HepG2 (cell line): ENCODE results near the gene S100A5. TPM values are rescaled to one million over a fixed set of nuclear protein-coding genes. Genes with fewer than 3 reads are reported as not detected.

Source experiments
- BORCS8-MEF2B ChIP-seq: sonication (generic); formaldehyde crosslinking; IDR thresholded peaks from 2 replicates; pipeline ENCODE4 v1.8.0; 2022; ENCODE audit warnings: mild to moderate bottlenecking, missing genetic modification reagents
- BRF2 ChIP-seq: sonication (generic); formaldehyde crosslinking; IDR thresholded peaks from 2 replicates; pipeline ENCODE4 v1.8.1; 2022; ENCODE audit warnings: mild to moderate bottlenecking, missing genetic modification reagents
- FOXP4 ChIP-seq: sonication (generic); formaldehyde crosslinking; IDR thresholded peaks from 2 replicates; pipeline ENCODE4 v1.4.0; 2020; ENCODE audit warnings: missing genetic modification reagents
- HOXA3 ChIP-seq: sonication (generic); formaldehyde crosslinking; IDR thresholded peaks from 2 replicates; pipeline ENCODE4 v1.5.0; 2020; ENCODE audit warnings: missing genetic modification reagents
- JUND ChIP-seq: sonication (generic); formaldehyde crosslinking; IDR thresholded peaks from 2 replicates; pipeline ENCODE4 v1.8.0; 2022; ENCODE audit warnings: mild to moderate bottlenecking, missing genetic modification reagents
- MZF1 ChIP-seq: sonication (generic); formaldehyde crosslinking; IDR thresholded peaks from 2 replicates; pipeline ENCODE4 v1.8.1; 2023; ENCODE audit warnings: mild to moderate bottlenecking, missing genetic modification reagents, borderline replicate concordance
- NR2F6 ChIP-seq, 2 experiments: IDR thresholded peaks; 2 replicates each; pipeline ENCODE4 v1.6.1; 2016; ENCODE audit warnings: antibody characterized with exemption in 1 of 2, mild to moderate bottlenecking in 1 of 2
- ZFP91 ChIP-seq: sonication (generic); formaldehyde crosslinking; IDR thresholded peaks from 2 replicates; pipeline ENCODE4 v1.9.0; 2022; ENCODE audit warnings: missing genetic modification reagents, mild to moderate bottlenecking, borderline replicate concordance
- ZHX2 ChIP-seq, 2 experiments: sonication (generic) in 1 of 2; formaldehyde crosslinking in 1 of 2; IDR thresholded peaks; 2 replicates each; pipeline versions ENCODE4 v1.6.1 to v1.9.0; 2014 to 2022; ENCODE audit warnings: antibody characterized with exemption in 1 of 2, borderline replicate concordance in 1 of 2, inconsistent platforms in 1 of 2, low read depth in 1 of 2, missing genetic modification reagents in 1 of 2
- ZNF343 ChIP-seq: sonication (generic); formaldehyde crosslinking; IDR thresholded peaks from 2 replicates; pipeline ENCODE4 v1.4.0; 2020; ENCODE audit warnings: mild to moderate bottlenecking, missing genetic modification reagents
- ZNF574 ChIP-seq: sonication (generic); formaldehyde crosslinking; IDR thresholded peaks from 2 replicates; pipeline ENCODE4 v1.4.0; 2020; ENCODE audit warnings: missing genetic modification reagents
- polyA plus RNA-seq, 8 experiments: library from polyadenylated mRNA; depleted of rRNA in 3 of 8; stranded (reverse) in 7 of 8; unstranded in 1 of 8; fragments of >200 nt; fragmentation: Illumina TruSeq in 4 of 8; extraction: Trizol in 4 of 8; gene quantifications; 2 replicates each; pipeline versions ENCODE4 v1.2.1 to v1.2.3, GENCODE V29; 2011 to 2016; ENCODE audit warnings: low read depth in 4 of 8, missing spikeins in 1 of 8, mixed read lengths in 1 of 8; ENCODE audit not compliant: insufficient read depth in 1 of 8
- total RNA-seq, 5 experiments: library from RNA; depleted of rRNA; stranded (reverse); fragments of >200 nt; fragmentation: Illumina TruSeq; extraction: Trizol; gene quantifications; 2 replicates each; pipeline ENCODE4 v1.2.3, GENCODE V29; 2016; ENCODE audit warnings: low read depth in 1 of 5

Gene S100A5
- total and polyA plus RNA-seq, 2 of the 13 experiments (the other 11 are each of a cell fraction or from before 2014, with no cell fraction given), result not detected

- TF ChIP-seq ZHX2 (IDR thresholded peaks at IDR 0.05; ENCODE audit: low read depth) (peak; percentile 6; the same call in 1 of the 2 replicates), ZHX2 (CRISPR knock-in tag; IDR thresholded peaks at IDR 0.05; ENCODE audit: borderline replicate concordance) (no peak), ZNF574 (peak; percentile 51; the same call in 1 of the 2 replicates), MZF1 (no peak), FOXP4 (CRISPR knock-in tag) (0 out of 2 replicates have a peak, but pooled peaks have one; percentile 42), BORCS8-MEF2B (0 out of 2 replicates have a peak, but pooled peaks have one; percentile 32), BRF2 (no peak), HOXA3 (CRISPR knock-in tag) (no peak), NR2F6 (IDR thresholded peaks at IDR 0.05) (no peak), NR2F6 (CRISPR knock-in tag; IDR thresholded peaks at IDR 0.05) (peak; percentile 41), JUND (CRISPR knock-in tag) (peak; percentile 97), ZFP91 (CRISPR knock-in tag) (peak; percentile 56; the same call in 1 of the 2 replicates), ZNF343 (0 out of 2 replicates have a peak, but pooled peaks have one; percentile 40)
These were observed 26.0 kb upstream of the S100A5 start (continued) for GRCh38 chr1:153566414-153567371.
